ENCODE measurements around the gene SLC6A20.

Gene SLC6A20

DNA sequence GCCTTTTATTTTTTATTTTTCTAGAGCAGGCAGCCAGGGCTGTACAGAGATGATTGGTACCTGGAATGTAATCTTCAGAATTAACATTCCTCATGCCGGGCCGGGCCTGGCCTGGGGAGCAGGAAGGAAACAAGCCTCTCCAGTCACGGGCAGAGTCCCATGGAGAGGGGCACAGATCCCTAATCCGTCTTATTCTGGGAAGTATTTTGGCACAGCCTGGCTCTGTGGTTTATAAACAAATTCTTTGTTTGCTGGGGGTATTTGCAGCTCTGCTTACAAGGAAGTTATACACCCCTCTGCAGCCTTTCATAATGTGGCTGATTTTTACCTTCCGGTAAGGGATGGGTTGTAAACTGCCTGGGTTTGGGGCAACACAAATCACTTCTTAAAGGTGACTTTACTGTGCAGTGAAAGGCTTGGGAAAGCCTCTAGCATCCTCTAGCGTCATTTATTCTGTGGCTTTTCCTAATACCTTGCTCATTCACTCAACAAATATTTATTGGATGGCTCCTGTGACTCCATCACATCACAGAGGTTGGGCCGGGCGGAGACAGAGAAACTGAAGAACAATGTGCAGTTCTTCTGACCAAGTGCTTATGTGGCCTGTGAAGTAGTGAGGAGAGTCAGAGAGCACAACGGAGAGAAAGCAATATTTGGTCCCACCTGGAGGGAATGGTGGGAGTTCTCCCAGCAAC lies 2.7 kb downstream of the SLC6A20 start:
- peaks cover 71% of the 10 kb centered on the region for H3K27me3 Mint-ChIP-seq (ENCODE audit: low read depth)
- peaks cover 8% of the 10 kb centered on the region for H3K4me1 Mint-ChIP-seq (ENCODE audit: low read depth)
- no peak for DNase-seq (ENCODE audit: low spot score)
- H3K27ac Mint-ChIP-seq: no peak overlapping the region
- no peaks in the 10 kb centered on the region for H3K36me3 Mint-ChIP-seq (ENCODE audit: low read depth)
- peaks cover 16% of the 10 kb centered on the region for H3K9me3 Mint-ChIP-seq
- H3K4me3 Mint-ChIP-seq: no peak overlapping the region

DNA sequence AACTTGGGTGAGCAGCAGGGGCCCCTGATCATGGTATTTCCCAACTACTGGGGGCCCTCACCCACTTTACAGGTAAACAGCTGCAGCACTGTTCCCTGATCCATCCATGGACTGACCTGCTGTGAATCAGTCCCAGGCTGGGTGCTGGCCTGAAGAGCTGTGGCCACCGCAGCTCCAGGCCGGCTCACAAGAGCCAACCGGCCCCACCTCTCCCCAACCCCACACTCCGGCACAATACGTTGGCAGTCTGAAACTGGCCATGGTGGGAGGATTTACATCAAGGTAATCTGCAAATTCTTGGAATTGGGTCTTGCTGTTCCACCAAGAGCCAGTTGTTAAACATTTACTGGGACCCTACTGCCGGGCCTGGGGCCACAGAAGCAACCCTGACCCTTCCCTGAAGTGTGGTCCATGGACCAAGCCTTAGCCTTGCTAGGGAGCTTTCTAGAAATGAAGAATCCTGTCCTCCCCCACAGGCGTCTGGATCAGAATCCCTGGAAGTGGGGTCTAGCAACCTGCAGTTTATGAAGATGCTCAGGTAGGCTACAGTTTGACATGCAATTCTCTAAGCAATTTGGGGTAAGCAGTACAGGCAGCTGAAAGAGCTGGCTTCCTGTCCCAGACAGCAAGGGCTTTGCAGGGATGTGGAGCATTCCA lies 3.7 kb downstream of the SLC6A20 start:
- peaks cover 65% of the 10 kb centered on the region for H3K27me3 Mint-ChIP-seq (ENCODE audit: low read depth)
- peaks cover 8% of the 10 kb centered on the region for H3K4me1 Mint-ChIP-seq (ENCODE audit: low read depth)
- no peak overlapping the region for H3K4me3 Mint-ChIP-seq
- no peak overlapping the region for H3K27ac Mint-ChIP-seq
- DNase-seq (ENCODE audit: low spot score): no peak
- H3K36me3 Mint-ChIP-seq (ENCODE audit: low read depth): no peaks in the 10 kb centered on the region
- peaks cover 16% of the 10 kb centered on the region for H3K9me3 Mint-ChIP-seq

DNA sequence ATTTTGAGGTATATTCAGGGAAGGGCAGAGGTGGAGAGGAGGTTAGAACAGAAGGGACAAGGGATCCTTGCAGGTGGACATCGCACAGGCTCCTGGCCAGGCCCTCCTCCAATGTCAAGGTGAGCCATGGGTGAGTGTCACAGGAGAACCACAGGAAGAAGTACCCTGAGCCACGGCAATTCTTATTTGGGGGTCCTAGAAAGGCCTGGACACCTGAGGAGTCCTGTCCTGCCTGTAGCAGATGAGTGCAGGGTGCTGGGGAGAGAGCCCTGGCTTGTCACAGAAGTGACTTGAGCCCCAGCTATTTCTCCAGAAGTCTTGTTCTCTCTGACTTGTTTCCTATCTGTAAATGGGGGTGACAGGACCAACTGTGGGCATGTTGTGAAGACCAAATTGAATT lies 4.3 kb downstream of the SLC6A20 start:
- Mint-ChIP-seq H3K9me3 (peaks cover 16% of the 10 kb centered on the region), H3K27ac (no peak overlapping the region), H3K27me3 (ENCODE audit: low read depth) (peaks cover 65% of the 10 kb centered on the region), H3K36me3 (ENCODE audit: low read depth) (no peaks in the 10 kb centered on the region), H3K4me1 (ENCODE audit: low read depth) (peaks cover 8% of the 10 kb centered on the region), H3K4me3 (no peak overlapping the region)
- DNase-seq (ENCODE audit: low spot score): no peak

DNA sequence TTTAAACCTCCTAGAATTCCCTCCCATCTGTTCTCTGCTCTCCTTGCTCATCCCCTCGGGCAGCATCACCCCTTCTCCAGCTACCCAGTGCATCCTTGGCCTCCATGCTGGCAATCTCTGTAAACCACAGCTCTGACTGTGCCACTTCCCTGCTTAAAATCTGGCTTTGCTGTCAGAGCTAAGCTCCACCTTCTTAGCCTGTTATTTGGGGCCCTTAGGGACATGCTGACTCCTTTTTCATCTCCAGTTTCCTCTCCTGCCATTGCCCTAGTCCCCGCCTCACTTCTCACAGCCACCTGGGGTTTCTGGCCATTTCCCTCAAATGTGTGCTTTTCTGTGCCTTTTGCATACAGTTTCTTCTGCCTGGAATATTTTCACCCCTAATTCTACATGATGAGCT lies 5.7 kb downstream of the SLC6A20 start:
- no peak overlapping the region for H3K27ac Mint-ChIP-seq
- H3K36me3 Mint-ChIP-seq (ENCODE audit: low read depth): no peaks in the 10 kb centered on the region
- H3K4me1 Mint-ChIP-seq (ENCODE audit: low read depth): peaks cover 3% of the 10 kb centered on the region
- peaks cover 16% of the 10 kb centered on the region for H3K9me3 Mint-ChIP-seq
- no peak for DNase-seq (ENCODE audit: low spot score)
- no peak overlapping the region for H3K4me3 Mint-ChIP-seq
- peaks cover 68% of the 10 kb centered on the region for H3K27me3 Mint-ChIP-seq (ENCODE audit: low read depth)

DNA sequence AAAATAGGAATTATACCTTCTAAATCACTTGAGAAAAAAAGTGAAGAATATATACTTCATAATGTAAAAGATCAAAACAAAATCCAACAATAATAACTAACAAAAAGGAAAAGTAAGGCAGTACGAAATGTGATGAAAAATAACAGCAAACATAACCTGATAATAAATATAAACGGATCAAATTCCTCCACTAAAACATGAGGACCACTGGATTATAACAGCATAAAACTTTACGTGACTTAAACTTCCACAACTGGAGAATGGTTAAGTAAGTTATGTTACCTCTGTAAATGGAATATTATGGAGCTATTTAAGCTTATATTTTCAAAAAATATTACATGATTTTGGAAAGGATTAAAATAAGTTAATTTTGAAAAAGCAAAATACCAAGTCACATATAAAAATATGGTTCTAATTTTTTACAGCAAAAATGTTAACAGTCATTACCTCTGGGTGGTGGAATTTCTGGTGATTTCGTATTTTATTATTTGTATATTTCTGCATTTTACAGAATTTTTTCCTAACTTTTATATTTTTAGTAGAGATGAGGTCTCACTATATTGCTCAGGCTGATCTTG lies 7.0 kb downstream of the SLC6A20 start:
- Mint-ChIP-seq H3K27me3 (ENCODE audit: low read depth) (peaks cover 64% of the 10 kb centered on the region), H3K27ac (no peak overlapping the region), H3K36me3 (ENCODE audit: low read depth) (no peaks in the 10 kb centered on the region), H3K4me1 (ENCODE audit: low read depth) (no peaks in the 10 kb centered on the region), H3K4me3 (no peak overlapping the region), H3K9me3 (peaks cover 16% of the 10 kb centered on the region)
- no peak for DNase-seq (ENCODE audit: low spot score)

DNA sequence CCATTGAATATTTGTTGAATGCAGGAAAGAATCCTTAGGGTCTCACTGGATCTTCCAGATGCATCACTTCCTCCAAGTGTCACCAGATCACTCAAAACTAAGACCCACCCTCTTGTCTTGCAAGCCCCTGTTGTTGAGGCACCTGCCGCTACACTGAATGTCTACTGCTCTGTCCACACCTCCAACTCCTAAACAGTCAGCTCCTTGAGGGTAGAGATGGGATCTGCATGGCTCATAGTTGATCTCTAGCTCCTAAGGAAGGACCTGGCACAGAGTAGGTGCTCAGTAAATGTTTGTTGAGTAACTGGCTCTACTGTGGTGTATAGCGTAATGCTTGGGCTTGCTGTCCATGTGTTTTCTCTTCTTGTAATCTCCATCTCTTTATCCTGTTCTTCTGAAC lies 8.8 kb downstream of the SLC6A20 start:
- H3K27me3 Mint-ChIP-seq (ENCODE audit: low read depth): peaks cover 52% of the 10 kb centered on the region
- no peak for DNase-seq (ENCODE audit: low spot score)
- H3K27ac Mint-ChIP-seq: no peak overlapping the region
- H3K9me3 Mint-ChIP-seq: peaks cover 16% of the 10 kb centered on the region
- H3K36me3 Mint-ChIP-seq (ENCODE audit: low read depth): no peaks in the 10 kb centered on the region
- H3K4me1 Mint-ChIP-seq (ENCODE audit: low read depth): no peaks in the 10 kb centered on the region
- no peak overlapping the region for H3K4me3 Mint-ChIP-seq

DNA sequence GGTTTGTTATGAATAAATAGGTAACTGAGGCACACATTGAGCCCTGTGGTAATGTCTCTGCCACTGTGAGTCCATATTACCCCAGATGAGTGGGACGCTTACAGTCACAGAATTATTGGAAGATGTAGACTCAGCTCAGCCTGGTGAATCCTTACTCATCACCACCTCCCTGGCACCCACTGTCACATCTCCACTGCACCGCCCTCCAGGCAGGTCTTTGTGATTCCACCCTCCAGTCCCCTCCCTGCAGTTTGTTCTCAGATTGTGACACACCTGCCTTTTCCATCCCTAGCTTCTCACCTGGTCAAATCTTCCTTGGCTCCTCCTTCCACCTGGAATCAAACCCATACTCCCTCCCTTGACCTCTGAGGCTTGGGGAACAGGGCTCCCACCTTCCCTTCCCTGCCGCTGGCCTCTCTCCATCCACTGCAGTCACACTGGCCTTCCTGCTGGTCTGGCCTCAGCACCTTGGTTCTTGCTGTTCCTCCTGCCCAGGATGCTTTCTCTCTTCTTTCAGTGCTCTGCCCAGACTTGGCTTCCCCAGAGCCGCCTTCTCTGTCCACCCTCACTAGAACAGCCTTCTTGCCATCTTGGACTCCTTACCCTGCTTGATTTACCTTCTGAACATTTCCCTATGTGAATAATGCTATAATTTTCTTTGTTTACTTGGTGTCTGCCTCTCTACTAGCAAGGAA lies 9.4 kb downstream of the SLC6A20 start:
- DNase-seq (ENCODE audit: low spot score): no peak
- Mint-ChIP-seq H3K9me3 (peaks cover 16% of the 10 kb centered on the region), H3K27me3 (ENCODE audit: low read depth) (peaks cover 52% of the 10 kb centered on the region), H3K4me1 (ENCODE audit: low read depth) (no peaks in the 10 kb centered on the region), H3K4me3 (no peak overlapping the region), H3K27ac (no peak overlapping the region), H3K36me3 (ENCODE audit: low read depth) (no peaks in the 10 kb centered on the region)

DNA sequence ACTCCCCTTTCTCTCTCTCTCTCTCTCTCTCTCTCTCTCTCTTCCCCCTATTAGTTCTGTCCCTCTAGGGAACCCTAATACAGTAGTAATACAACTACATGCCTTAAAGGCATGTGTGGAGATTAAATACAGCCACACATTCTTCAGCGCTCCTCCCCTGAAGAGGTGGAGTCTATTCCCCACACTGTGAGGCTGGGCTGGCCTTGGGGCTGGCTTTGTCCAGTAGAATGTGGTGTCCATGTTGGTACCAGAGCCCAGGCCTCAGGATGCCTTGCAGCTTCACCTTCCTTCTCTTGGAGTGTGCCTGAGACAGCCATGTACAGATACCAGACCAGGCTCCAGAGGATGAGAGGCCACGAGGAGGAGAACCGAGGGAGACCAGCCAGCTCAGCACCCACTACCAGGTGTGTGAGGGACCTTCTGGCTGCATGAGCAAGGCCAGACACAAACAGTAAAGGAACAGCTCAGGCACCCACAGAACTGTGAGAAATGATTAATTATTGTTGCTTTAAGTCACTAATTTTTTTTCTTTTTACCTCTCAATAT lies 10.7 kb downstream of the SLC6A20 start:
- Mint-ChIP-seq H3K27ac (no peak overlapping the region), H3K9me3 (peaks cover 16% of the 10 kb centered on the region), H3K27me3 (ENCODE audit: low read depth) (peaks cover 43% of the 10 kb centered on the region), H3K36me3 (ENCODE audit: low read depth) (no peaks in the 10 kb centered on the region), H3K4me3 (no peak overlapping the region), H3K4me1 (ENCODE audit: low read depth) (no peaks in the 10 kb centered on the region)
- DNase-seq (ENCODE audit: low spot score): no peak

DNA sequence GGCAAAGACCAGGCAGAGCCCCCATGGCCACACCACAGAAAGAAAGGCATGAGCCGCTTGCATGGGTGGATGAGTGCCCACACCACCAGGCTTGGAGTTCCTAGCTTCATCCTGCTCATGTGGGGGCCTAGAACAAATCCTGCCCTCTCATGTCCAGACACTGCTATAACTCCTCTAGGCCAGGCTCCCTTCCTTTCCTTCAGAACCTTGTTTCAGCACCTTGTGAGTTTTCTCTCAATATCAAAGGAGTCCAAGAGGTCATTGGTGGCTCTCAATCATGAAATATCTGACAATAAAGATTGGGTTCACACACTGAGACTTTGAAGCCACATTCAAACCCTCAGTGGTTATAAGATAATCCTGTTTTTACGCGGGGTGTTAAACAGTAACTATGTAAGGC lies 12.7 kb downstream of the SLC6A20 start:
- H3K36me3 Mint-ChIP-seq (ENCODE audit: low read depth): no peaks in the 10 kb centered on the region
- H3K27me3 Mint-ChIP-seq (ENCODE audit: low read depth): peaks cover 32% of the 10 kb centered on the region
- no peak for DNase-seq (ENCODE audit: low spot score)
- H3K27ac Mint-ChIP-seq: no peak overlapping the region
- H3K4me3 Mint-ChIP-seq: no peak overlapping the region
- H3K4me1 Mint-ChIP-seq (ENCODE audit: low read depth): no peaks in the 10 kb centered on the region
- no peaks in the 10 kb centered on the region for H3K9me3 Mint-ChIP-seq

DNA sequence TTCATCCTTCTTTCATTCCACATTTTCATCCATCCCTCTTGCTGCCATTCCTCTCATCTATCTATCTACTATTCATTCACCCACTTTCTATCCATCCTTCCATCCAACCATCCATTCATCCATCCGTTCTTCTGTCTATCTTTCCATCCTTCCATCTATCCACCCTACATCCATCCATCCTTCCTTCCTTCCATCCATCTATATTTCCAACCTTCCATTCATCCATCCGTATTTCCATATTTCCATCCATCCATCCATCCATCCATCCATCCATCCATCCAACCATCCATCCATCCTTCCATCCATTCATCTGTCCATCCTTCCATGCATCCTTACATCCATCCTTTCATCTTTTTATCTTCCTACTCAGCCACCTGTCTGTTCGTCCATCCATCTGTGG lies 14.0 kb downstream of the SLC6A20 start:
- H3K27ac Mint-ChIP-seq: no peak overlapping the region
- H3K9me3 Mint-ChIP-seq: no peaks in the 10 kb centered on the region
- no peaks in the 10 kb centered on the region for H3K4me1 Mint-ChIP-seq (ENCODE audit: low read depth)
- no peaks in the 10 kb centered on the region for H3K36me3 Mint-ChIP-seq (ENCODE audit: low read depth)
- DNase-seq (ENCODE audit: low spot score): no peak
- no peak overlapping the region for H3K4me3 Mint-ChIP-seq
- peaks cover 35% of the 10 kb centered on the region for H3K27me3 Mint-ChIP-seq (ENCODE audit: low read depth)

DNA sequence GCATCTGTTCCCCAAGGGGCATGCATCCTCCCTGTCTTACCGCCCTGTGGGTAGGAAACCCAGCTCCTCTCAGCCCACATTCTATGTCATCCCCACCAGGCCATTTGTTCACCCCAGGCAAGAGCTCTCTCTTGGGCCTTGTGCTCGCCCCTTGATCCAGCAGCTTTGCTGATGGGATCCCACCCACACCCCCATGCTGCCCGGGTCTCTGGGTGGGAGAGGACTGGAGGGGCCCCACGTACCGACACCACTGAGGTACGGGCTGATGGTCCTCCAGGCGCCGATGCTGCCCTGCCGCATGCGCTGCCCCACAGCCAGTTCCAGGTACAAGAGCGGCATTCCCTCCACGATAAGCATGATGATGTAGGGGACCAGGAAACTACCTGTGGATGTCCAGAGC lies 14.5 kb downstream of the SLC6A20 start:
- H3K27ac Mint-ChIP-seq: no peak overlapping the region
- H3K4me1 Mint-ChIP-seq (ENCODE audit: low read depth): no peaks in the 10 kb centered on the region
- no peaks in the 10 kb centered on the region for H3K36me3 Mint-ChIP-seq (ENCODE audit: low read depth)
- DNase-seq (ENCODE audit: low spot score): no peak
- no peak overlapping the region for H3K4me3 Mint-ChIP-seq
- H3K27me3 Mint-ChIP-seq (ENCODE audit: low read depth): peaks cover 30% of the 10 kb centered on the region
- no peaks in the 10 kb centered on the region for H3K9me3 Mint-ChIP-seq

DNA sequence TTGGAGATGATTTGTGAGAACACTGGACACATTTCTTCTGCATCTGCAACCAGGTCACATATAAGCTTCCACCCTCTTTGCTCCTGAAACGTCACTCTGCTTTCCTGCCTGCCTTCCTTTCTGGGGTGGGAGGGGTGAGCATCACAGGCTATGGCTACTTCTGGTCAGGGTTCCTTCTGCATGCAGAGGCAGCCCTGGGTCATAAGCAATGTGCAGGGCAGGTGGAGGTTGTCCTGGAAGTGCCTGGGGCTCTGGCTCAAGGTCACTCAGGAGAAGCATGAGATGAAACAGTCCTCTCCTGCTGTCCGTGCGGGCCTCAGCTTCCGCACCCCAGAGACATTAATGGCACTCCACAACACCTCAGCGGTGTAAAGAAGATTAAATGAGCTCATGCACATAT lies 15.1 kb downstream of the SLC6A20 start:
- Mint-ChIP-seq H3K4me1 (ENCODE audit: low read depth) (no peaks in the 10 kb centered on the region), H3K4me3 (no peak overlapping the region), H3K27me3 (ENCODE audit: low read depth) (peaks cover 24% of the 10 kb centered on the region), H3K36me3 (ENCODE audit: low read depth) (no peaks in the 10 kb centered on the region), H3K9me3 (no peaks in the 10 kb centered on the region), H3K27ac (no peak overlapping the region)
- no peak for DNase-seq (ENCODE audit: low spot score)

DNA sequence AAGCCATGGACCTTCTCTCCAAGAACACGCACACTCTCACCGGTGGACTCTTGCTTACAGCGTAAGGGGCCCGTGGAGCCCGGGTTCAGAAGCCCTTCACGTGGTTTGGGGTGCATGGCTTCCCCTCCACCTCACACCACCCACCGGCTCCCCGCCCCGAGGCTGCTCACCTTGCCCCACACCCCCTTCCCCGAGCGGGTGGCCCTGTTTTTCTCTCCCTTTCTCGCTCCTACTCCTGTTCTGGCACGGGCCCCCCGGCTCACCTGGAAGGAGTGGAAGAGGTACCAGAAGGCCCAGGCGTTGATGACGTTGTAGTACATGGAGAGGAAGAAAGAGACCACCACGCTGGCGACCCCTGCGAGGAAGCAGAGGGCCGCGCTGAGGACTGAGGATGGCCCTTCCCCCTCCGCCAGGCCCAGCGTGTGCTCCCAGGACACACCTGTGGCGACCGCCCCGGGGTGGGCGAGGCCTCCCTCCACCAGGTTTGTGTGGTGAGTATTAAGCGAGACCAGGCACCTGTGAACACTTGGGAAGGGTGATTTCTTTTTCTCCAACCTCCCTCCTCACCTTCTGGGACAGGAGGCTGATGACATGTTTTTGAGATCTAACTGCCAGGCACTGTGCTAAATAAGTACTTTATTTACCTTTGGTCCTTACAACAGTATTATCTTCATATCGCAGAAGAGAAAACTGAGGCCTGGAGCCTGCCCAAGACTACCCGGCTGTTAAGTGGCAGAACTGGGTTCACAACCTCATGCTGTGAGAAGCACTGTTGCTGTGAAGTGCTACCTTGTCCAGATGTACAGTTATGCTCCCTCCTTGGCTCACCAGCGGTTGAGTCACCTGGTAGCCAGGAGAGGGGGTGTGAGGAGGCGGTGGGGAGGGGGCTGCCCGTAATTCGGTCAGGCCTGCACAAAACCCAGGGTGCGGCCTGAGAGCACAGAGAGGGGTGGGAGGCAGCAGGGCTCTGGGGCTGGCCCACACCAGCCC lies 16.3 kb downstream of the SLC6A20 start:
- Mint-ChIP-seq H3K27ac (no peak overlapping the region), H3K4me3 (no peak overlapping the region), H3K4me1 (ENCODE audit: low read depth) (no peaks in the 10 kb centered on the region), H3K9me3 (no peaks in the 10 kb centered on the region), H3K27me3 (ENCODE audit: low read depth) (peaks cover 17% of the 10 kb centered on the region), H3K36me3 (ENCODE audit: low read depth) (no peaks in the 10 kb centered on the region)
- no peak for DNase-seq (ENCODE audit: low spot score)

All from T-helper 2 cell treated with Interferon-gamma antibody and Interleukin-4, amounts not matched to agents 5 μg/mL and 100 μg/mL, for 36 hours (primary cell).